Activated naive CD8-positive, alpha-beta T cell treated with anti-CD3 and anti-CD28 coated beads, Interleukin-2, amount 50 U/mL, for 16 hours (primary cell): ENCODE measurements around the gene ASTN2.
A peak's percentile ranks its signal among the peaks of the same experiment; 100 is the strongest.
"Not testable (repeated sequence)": the region's sequence is repeated elsewhere in the genome, so short reads cannot be mapped to it uniquely, and the experiment has no call there.

ENCODE experiments used
- DNase-seq: peaks from one replicate; pipeline ENCODE4 v3.0.0-alpha.2; 2020; ENCODE audit warnings: low read depth, low spot score

ASTN2 gene

GRCh38 chr9:116700882-116701865, 713.7 kb downstream of the ASTN2 start:
- DNase-seq, result no peak

- DNase-seq, result no peak
These were observed 714.6 kb downstream of the ASTN2 start for GRCh38 chr9:116700279-116700678.

- DNase-seq, result no peak
These were observed 717.0 kb downstream of the ASTN2 start for GRCh38 chr9:116697887-116698286.

GRCh38 chr9:116697362-116697761, 717.5 kb downstream of the ASTN2 start:
- no peak for DNase-seq

- DNase-seq, result no peak
These were observed 719.4 kb downstream of the ASTN2 start for GRCh38 chr9:116695438-116695837.

GRCh38 chr9:116694785-116695291, 720.0 kb downstream of the ASTN2 start:
- DNase-seq, result no peak

GRCh38 chr9:116693233-116693731, 721.6 kb downstream of the ASTN2 start:
- no peak for DNase-seq

GRCh38 chr9:116692616-116693015, 722.2 kb downstream of the ASTN2 start:
- DNase-seq, result no peak

GRCh38 chr9:116691607-116692006, 723.2 kb downstream of the ASTN2 start:
- DNase-seq, result no peak

- DNase-seq, result not testable (repeated sequence)
These were observed 724.1 kb downstream of the ASTN2 start for GRCh38 chr9:116690805-116691204.

GRCh38 chr9:116689486-116690032, 725.3 kb downstream of the ASTN2 start:
- no peak for DNase-seq

- DNase-seq, result no peak
These were observed 725.9 kb downstream of the ASTN2 start for GRCh38 chr9:116688806-116689485.

GRCh38 chr9:116687754-116688135, 727.1 kb downstream of the ASTN2 start:
- DNase-seq, result no peak

- peak; percentile 89 for DNase-seq
These were observed 727.6 kb downstream of the ASTN2 start, which contains the start of gene TRIM32 for GRCh38 chr9:116687074-116687753. Gene TRIM32, plus strand, starts transcription at chr9:116687305. Its CDS starts 10,438 bp downstream, at chr9:116697743.

GRCh38 chr9:116686693-116687073, 728.2 kb downstream of the ASTN2 start:
- no peak for DNase-seq

- no peak for DNase-seq
These were observed 728.7 kb downstream of the ASTN2 start for GRCh38 chr9:116686135-116686534.

- DNase-seq, result no peak
These were observed 729.7 kb downstream of the ASTN2 start for GRCh38 chr9:116685166-116685565.

- DNase-seq, result no peak
These were observed 731.3 kb downstream of the ASTN2 start for GRCh38 chr9:116683535-116683934.

GRCh38 chr9:116674210-116674980, 740.5 kb downstream of the ASTN2 start:
- no peak for DNase-seq

- DNase-seq, result no peak
These were observed 741.5 kb downstream of the ASTN2 start for GRCh38 chr9:116673375-116673774.

GRCh38 chr9:116671605-116672004, 743.3 kb downstream of the ASTN2 start:
- DNase-seq, result no peak
